ENCODE measurements around the gene RANBP3.
A peak's percentile ranks its signal among the peaks of the same experiment; 100 is the strongest.

The RANBP3 gene

GRCh38 chr19:5921516-5922160 is 56.3 kb downstream of the RANBP3 start:
- no peaks in the 10 kb centered on the region for H3K9me3 ChIP-seq (ENCODE audit: control insufficient read depth, low read length)
- H3K27me3 ChIP-seq (ENCODE audit: control insufficient read depth, insufficient read depth, low read length): no peaks in the 10 kb centered on the region
- no peak overlapping the region for H3K9ac ChIP-seq (ENCODE audit: low read length)
- no peaks in the 10 kb centered on the region for H3K4me1 ChIP-seq (ENCODE audit: control insufficient read depth, insufficient read depth, low read length)
- H3K4me3 ChIP-seq (ENCODE audit: low read length): no peak overlapping the region
- H3K36me3 ChIP-seq (ENCODE audit: control insufficient read depth, insufficient read depth, low read length): peaks cover 19% of the 10 kb centered on the region

- Histone ChIP-seq H3K9ac (ENCODE audit: low read length) (no peak overlapping the region), H3K4me1 (ENCODE audit: control insufficient read depth, insufficient read depth, low read length) (peaks cover 30% of the 10 kb centered on the region), H3K4me3 (ENCODE audit: low read length) (no peak overlapping the region), H3K36me3 (ENCODE audit: control insufficient read depth, insufficient read depth, low read length) (peaks cover 17% of the 10 kb centered on the region), H3K9me3 (ENCODE audit: control insufficient read depth, low read length) (no peaks in the 10 kb centered on the region), H3K27me3 (ENCODE audit: control insufficient read depth, insufficient read depth, low read length) (no peaks in the 10 kb centered on the region)
These were observed 59.4 kb downstream of the RANBP3 start for GRCh38 chr19:5918463-5919079.

- Histone ChIP-seq H3K9me3 (ENCODE audit: control insufficient read depth, low read length) (no peaks in the 10 kb centered on the region), H3K27me3 (ENCODE audit: control insufficient read depth, insufficient read depth, low read length) (no peaks in the 10 kb centered on the region), H3K4me1 (ENCODE audit: control insufficient read depth, insufficient read depth, low read length) (peaks cover 31% of the 10 kb centered on the region), H3K4me3 (ENCODE audit: low read length) (no peak overlapping the region), H3K36me3 (ENCODE audit: control insufficient read depth, insufficient read depth, low read length) (peaks cover 16% of the 10 kb centered on the region), H3K9ac (ENCODE audit: low read length) (no peak overlapping the region)
These were observed 60.4 kb downstream of the RANBP3 start for GRCh38 chr19:5917431-5918107.

GRCh38 chr19:5916181-5916708 is 61.7 kb downstream of the RANBP3 start:
- H3K4me1 ChIP-seq (ENCODE audit: control insufficient read depth, insufficient read depth, low read length): peaks cover 31% of the 10 kb centered on the region
- no peaks in the 10 kb centered on the region for H3K27me3 ChIP-seq (ENCODE audit: control insufficient read depth, insufficient read depth, low read length)
- no peak overlapping the region for H3K9ac ChIP-seq (ENCODE audit: low read length)
- H3K9me3 ChIP-seq (ENCODE audit: control insufficient read depth, low read length): no peaks in the 10 kb centered on the region
- peaks cover 16% of the 10 kb centered on the region for H3K36me3 ChIP-seq (ENCODE audit: control insufficient read depth, insufficient read depth, low read length)
- H3K4me3 ChIP-seq (ENCODE audit: low read length): no peak overlapping the region

- no peak overlapping the region for H3K4me3 ChIP-seq (ENCODE audit: low read length)
- H3K27me3 ChIP-seq (ENCODE audit: control insufficient read depth, insufficient read depth, low read length): no peaks in the 10 kb centered on the region
- peaks cover 16% of the 10 kb centered on the region for H3K36me3 ChIP-seq (ENCODE audit: control insufficient read depth, insufficient read depth, low read length)
- peaks cover 31% of the 10 kb centered on the region for H3K4me1 ChIP-seq (ENCODE audit: control insufficient read depth, insufficient read depth, low read length)
- peak overlapping the region; percentile 67 for H3K9ac ChIP-seq (ENCODE audit: low read length)
- no peaks in the 10 kb centered on the region for H3K9me3 ChIP-seq (ENCODE audit: control insufficient read depth, low read length)
These were observed 62.2 kb downstream of the RANBP3 start for GRCh38 chr19:5915782-5916165.

GRCh38 chr19:5914946-5915781 is 62.8 kb downstream of the RANBP3 start:
- peaks cover 16% of the 10 kb centered on the region for H3K36me3 ChIP-seq (ENCODE audit: control insufficient read depth, insufficient read depth, low read length)
- H3K4me3 ChIP-seq (ENCODE audit: low read length): peak overlapping the region; percentile 1
- no peaks in the 10 kb centered on the region for H3K27me3 ChIP-seq (ENCODE audit: control insufficient read depth, insufficient read depth, low read length)
- H3K9me3 ChIP-seq (ENCODE audit: control insufficient read depth, low read length): no peaks in the 10 kb centered on the region
- H3K4me1 ChIP-seq (ENCODE audit: control insufficient read depth, insufficient read depth, low read length): peaks cover 31% of the 10 kb centered on the region
- peak overlapping the region; percentile 67 for H3K9ac ChIP-seq (ENCODE audit: low read length)

GRCh38 chr19:5914358-5914774 is 63.6 kb downstream of the RANBP3 start:
- no peaks in the 10 kb centered on the region for H3K9me3 ChIP-seq (ENCODE audit: control insufficient read depth, low read length)
- peak overlapping the region; percentile 1 for H3K4me3 ChIP-seq (ENCODE audit: low read length)
- H3K9ac ChIP-seq (ENCODE audit: low read length): peak overlapping the region; percentile 67
- peaks cover 31% of the 10 kb centered on the region for H3K4me1 ChIP-seq (ENCODE audit: control insufficient read depth, insufficient read depth, low read length)
- no peaks in the 10 kb centered on the region for H3K27me3 ChIP-seq (ENCODE audit: control insufficient read depth, insufficient read depth, low read length)
- H3K36me3 ChIP-seq (ENCODE audit: control insufficient read depth, insufficient read depth, low read length): peaks cover 15% of the 10 kb centered on the region

- Histone ChIP-seq H3K4me1 (ENCODE audit: control insufficient read depth, insufficient read depth, low read length) (peaks cover 31% of the 10 kb centered on the region), H3K4me3 (ENCODE audit: low read length) (peak within 1 kb of the TSS; percentile 1), H3K9ac (ENCODE audit: low read length) (peak within 1 kb of the TSS; percentile 67), H3K27me3 (ENCODE audit: control insufficient read depth, insufficient read depth, low read length) (no peaks in the 10 kb centered on the region), H3K9me3 (ENCODE audit: control insufficient read depth, low read length) (no peaks in the 10 kb centered on the region), H3K36me3 (ENCODE audit: control insufficient read depth, insufficient read depth, low read length) (peaks cover 10% of the 10 kb centered on the region)
These were observed 64.1 kb downstream of the RANBP3 start, which contains the start of gene CAPS for GRCh38 chr19:5913739-5914357. Gene CAPS, plus strand, starts transcription at chr19:5914254. Its CDS starts 153 bp downstream, at chr19:5914407.

GRCh38 chr19:5911366-5911765 is 66.6 kb downstream of the RANBP3 start:
- Histone ChIP-seq H3K9me3 (ENCODE audit: control insufficient read depth, low read length) (no peaks in the 10 kb centered on the region), H3K4me3 (ENCODE audit: low read length) (no peak overlapping the region), H3K27me3 (ENCODE audit: control insufficient read depth, insufficient read depth, low read length) (no peaks in the 10 kb centered on the region), H3K36me3 (ENCODE audit: control insufficient read depth, insufficient read depth, low read length) (peaks cover 2% of the 10 kb centered on the region), H3K4me1 (ENCODE audit: control insufficient read depth, insufficient read depth, low read length) (peaks cover 29% of the 10 kb centered on the region), H3K9ac (ENCODE audit: low read length) (no peak overlapping the region)

GRCh38 chr19:5910638-5910907 is 67.4 kb downstream of the RANBP3 start:
- no peak overlapping the region for H3K4me3 ChIP-seq (ENCODE audit: low read length)
- no peaks in the 10 kb centered on the region for H3K36me3 ChIP-seq (ENCODE audit: control insufficient read depth, insufficient read depth, low read length)
- H3K4me1 ChIP-seq (ENCODE audit: control insufficient read depth, insufficient read depth, low read length): peaks cover 26% of the 10 kb centered on the region
- H3K9ac ChIP-seq (ENCODE audit: low read length): no peak overlapping the region
- no peaks in the 10 kb centered on the region for H3K9me3 ChIP-seq (ENCODE audit: control insufficient read depth, low read length)
- H3K27me3 ChIP-seq (ENCODE audit: control insufficient read depth, insufficient read depth, low read length): no peaks in the 10 kb centered on the region

- H3K4me1 ChIP-seq (ENCODE audit: control insufficient read depth, insufficient read depth, low read length): peaks cover 13% of the 10 kb centered on the region
These were observed 69.0 kb downstream of the RANBP3 start for GRCh38 chr19:5908773-5909442.

More at GRCh38 chr19:5908773-5909442, 69.0 kb downstream of the RANBP3 start:
- no peaks in the 10 kb centered on the region for H3K9me3 ChIP-seq (ENCODE audit: control insufficient read depth, low read length)
- H3K27me3 ChIP-seq (ENCODE audit: control insufficient read depth, insufficient read depth, low read length): no peaks in the 10 kb centered on the region
- H3K4me3 ChIP-seq (ENCODE audit: low read length): no peak overlapping the region
- no peaks in the 10 kb centered on the region for H3K36me3 ChIP-seq (ENCODE audit: control insufficient read depth, insufficient read depth, low read length)
- H3K9ac ChIP-seq (ENCODE audit: low read length): no peak overlapping the region
